ENCODE measurements around the gene PSG1.
"Not testable (repeated sequence)": the region's sequence is repeated elsewhere in the genome, so short reads cannot be mapped to it uniquely, and the experiment has no call there.

Gene PSG1

GRCh38 chr19:42879613-42880012 is at the start of gene PSG1:
Gene PSG1, minus strand, starts transcription at chr19:42879713. Its CDS starts 132 bp downstream, at chr19:42879581.
- DNase-seq (ENCODE audit: low read depth), result no peak

- no peak for DNase-seq (ENCODE audit: low read depth)
These were observed 49.4 kb upstream of the PSG1 start for GRCh38 chr19:42928896-42929295.

- DNase-seq (ENCODE audit: low read depth), result no peak
These were observed 47.3 kb upstream of the PSG1 start for GRCh38 chr19:42926781-42927180.

GRCh38 chr19:42923106-42923505 is 43.6 kb upstream of the PSG1 start:
- peak; percentile 4 for DNase-seq (ENCODE audit: low read depth)

GRCh38 chr19:42920971-42921370 is 41.5 kb upstream of the PSG1 start:
- not testable (repeated sequence) for DNase-seq (ENCODE audit: low read depth)

- DNase-seq (ENCODE audit: low read depth), result no peak
These were observed 40.2 kb upstream of the PSG1 start for GRCh38 chr19:42919757-42920079.

GRCh38 chr19:42919070-42919756 is 39.7 kb upstream of the PSG1 start:
- DNase-seq (ENCODE audit: low read depth), result not testable (repeated sequence)

GRCh38 chr19:42918377-42919069 is 39.0 kb upstream of the PSG1 start:
- not testable (repeated sequence) for DNase-seq (ENCODE audit: low read depth)

GRCh38 chr19:42917634-42918033 is 38.1 kb upstream of the PSG1 start, which contains the start of gene PSG6:
Gene PSG6, minus strand, starts transcription at chr19:42917894. Its CDS starts 102 bp downstream, at chr19:42917792.
- not testable (repeated sequence) for DNase-seq (ENCODE audit: low read depth)

- not testable (repeated sequence) for DNase-seq (ENCODE audit: low read depth)
These were observed 37.4 kb upstream of the PSG1 start for GRCh38 chr19:42916931-42917330.

GRCh38 chr19:42913516-42913915 is 34.0 kb upstream of the PSG1 start:
- DNase-seq (ENCODE audit: low read depth), result not testable (repeated sequence)

GRCh38 chr19:42912941-42913340 is 33.4 kb upstream of the PSG1 start:
- DNase-seq (ENCODE audit: low read depth), result not testable (repeated sequence)

- DNase-seq (ENCODE audit: low read depth), result not testable (repeated sequence)
These were observed 32.2 kb upstream of the PSG1 start for GRCh38 chr19:42911731-42912130.

GRCh38 chr19:42906162-42906561 is 26.6 kb upstream of the PSG1 start:
- DNase-seq (ENCODE audit: low read depth), result not testable (repeated sequence)

- not testable (repeated sequence) for DNase-seq (ENCODE audit: low read depth)
These were observed 21.0 kb upstream of the PSG1 start for GRCh38 chr19:42900561-42900960.

GRCh38 chr19:42899674-42900073 is 20.2 kb upstream of the PSG1 start:
- DNase-seq (ENCODE audit: low read depth), result not testable (repeated sequence)

- not testable (repeated sequence) for DNase-seq (ENCODE audit: low read depth)
These were observed 19.6 kb upstream of the PSG1 start for GRCh38 chr19:42899110-42899509.

- not testable (repeated sequence) for DNase-seq (ENCODE audit: low read depth)
These were observed 19.1 kb upstream of the PSG1 start for GRCh38 chr19:42898656-42899055.

GRCh38 chr19:42897729-42898128 is 18.2 kb upstream of the PSG1 start:
- not testable (repeated sequence) for DNase-seq (ENCODE audit: low read depth)

GRCh38 chr19:42890446-42890845 is 10.9 kb upstream of the PSG1 start:
- not testable (repeated sequence) for DNase-seq (ENCODE audit: low read depth)

GRCh38 chr19:42887876-42888445 is 8.4 kb upstream of the PSG1 start:
- not testable (repeated sequence) for DNase-seq (ENCODE audit: low read depth)

- DNase-seq (ENCODE audit: low read depth), result not testable (repeated sequence)
These were observed 3.2 kb upstream of the PSG1 start for GRCh38 chr19:42882730-42883129.

GRCh38 chr19:42882010-42882409 is 2.5 kb upstream of the PSG1 start:
- not testable (repeated sequence) for DNase-seq (ENCODE audit: low read depth)
